Stimulated activated naive B cell treated with anti-CD40 and anti-IgM and Interleukin-4, amounts not matched to agents 10 μg/mL and 1 μg/mL and 100 μg/mL, for 72 hours (primary cell): ENCODE data around the gene SELENOK.
A peak's percentile ranks its signal among the peaks of the same experiment; 100 is the strongest.

Experiments used
- ATAC-seq, 2 donors: fragments of 150-1000 bp; cut with Tn5 transposase; replicated peaks; 2 replicates each; pipeline ENCODE4 v1.10.0; 2021; ENCODE audit warnings: moderate library complexity in 1 of 2
- DNase-seq: peaks from one replicate; pipeline ENCODE4 v3.0.0; 2021
- H3K27ac Mint-ChIP-seq: one replicate; pipeline ENCODE4 v1.8.0; 2022; ENCODE audit warnings: mild to moderate bottlenecking, mixed read lengths
- H3K27me3 Mint-ChIP-seq, 2 donors: one replicate each; pipeline ENCODE4 v1.8.0; 2022; ENCODE audit warnings: mixed read lengths in 2 of 2
- H3K36me3 Mint-ChIP-seq, 2 donors: one replicate each; pipeline ENCODE4 v1.8.0; 2022; ENCODE audit warnings: mixed read lengths in 2 of 2, mild to moderate bottlenecking in 1 of 2
- H3K4me1 Mint-ChIP-seq, 2 donors: one replicate each; pipeline ENCODE4 v1.8.0; 2022; ENCODE audit warnings: mixed read lengths in 2 of 2, mild to moderate bottlenecking in 1 of 2
- H3K4me3 Mint-ChIP-seq, 2 donors: one replicate each; pipeline ENCODE4 v1.8.0; 2022; ENCODE audit warnings: mild to moderate bottlenecking in 2 of 2, mixed read lengths in 2 of 2, moderate library complexity in 1 of 2
- H3K9me3 Mint-ChIP-seq, 2 donors: one replicate each; pipeline ENCODE4 v1.8.0; 2022; ENCODE audit warnings: mixed read lengths in 2 of 2, mild to moderate bottlenecking in 1 of 2

The SELENOK gene

GRCh38 chr3:53900666-53901331 lies 9.1 kb upstream of the SELENOK start:
- Mint-ChIP-seq H3K4me3 (no peak overlapping the region), H3K36me3 (no peaks in the 10 kb centered on the region), H3K9me3 (peaks cover 0 to under 1% of the 10 kb centered on the region in 2 donors), H3K27ac (no peak overlapping the region), H3K27me3 (peaks cover 37 to 54% of the 10 kb centered on the region in 2 donors), H3K4me1 (no peaks in the 10 kb centered on the region)
- no peak for ATAC-seq
- no peak for DNase-seq

GRCh38 chr3:53899750-53900149 lies 8.1 kb upstream of the SELENOK start:
- Mint-ChIP-seq H3K27ac (no peak overlapping the region), H3K27me3 (peaks cover 30 to 43% of the 10 kb centered on the region in 2 donors)

GRCh38 chr3:53892286-53892637 lies 603 bp upstream of the SELENOK start:
- DNase-seq, result no peak
- Mint-ChIP-seq H3K4me1 (peaks cover 26 to 41% of the 10 kb centered on the region in 2 donors), H3K4me3 (peak overlapping the region; percentile 93 to 97), H3K9me3 (peaks cover 5 to 6% of the 10 kb centered on the region in 2 donors), H3K36me3 (peaks cover 21 to 37% of the 10 kb centered on the region in 2 donors), H3K27ac (peak overlapping the region; percentile 99), H3K27me3 (peaks cover 3 to 8% of the 10 kb centered on the region in 2 donors)
- ATAC-seq, result no peak

More at GRCh38 chr3:53899750-53900149, 8.1 kb upstream of the SELENOK start:
- no peaks in the 10 kb centered on the region for H3K36me3 Mint-ChIP-seq
- DNase-seq, result no peak
- no peak for ATAC-seq
- no peak overlapping the region for H3K4me3 Mint-ChIP-seq
- no peaks in the 10 kb centered on the region for H3K9me3 Mint-ChIP-seq
- H3K4me1 Mint-ChIP-seq, result no peaks in the 10 kb centered on the region

GRCh38 chr3:53890726-53891475 lies 758 bp downstream of the SELENOK start:
- peaks cover 5 to 6% of the 10 kb centered on the region in 2 donors for H3K9me3 Mint-ChIP-seq
- H3K27me3 Mint-ChIP-seq, result peaks cover 0 to 6% of the 10 kb centered on the region in 2 donors
- ATAC-seq (peak; percentile 12 to 28), DNase-seq (peak; percentile 5)
- H3K27ac Mint-ChIP-seq, result peak overlapping the region; percentile 99
- H3K4me1 Mint-ChIP-seq, result peaks cover 26 to 45% of the 10 kb centered on the region in 2 donors
- H3K36me3 Mint-ChIP-seq, result peaks cover 25 to 45% of the 10 kb centered on the region in 2 donors
- peak overlapping the region; percentile 93 to 97 for H3K4me3 Mint-ChIP-seq

- DNase-seq (no peak), ATAC-seq (no peak)
- H3K27ac Mint-ChIP-seq, result no peak overlapping the region
- H3K4me1 Mint-ChIP-seq, result peaks cover 24 to 42% of the 10 kb centered on the region in 2 donors
- peaks cover 2 to 4% of the 10 kb centered on the region in 2 donors for H3K9me3 Mint-ChIP-seq
- no peaks in the 10 kb centered on the region for H3K27me3 Mint-ChIP-seq
- no peak overlapping the region for H3K4me3 Mint-ChIP-seq
- peaks cover 25 to 42% of the 10 kb centered on the region in 2 donors for H3K36me3 Mint-ChIP-seq
Observed at GRCh38 chr3:53888232-53888631, 3.4 kb downstream of the SELENOK start.

- no peak overlapping the region for H3K27ac Mint-ChIP-seq
- H3K4me1 Mint-ChIP-seq, result peaks cover 24 to 39% of the 10 kb centered on the region in 2 donors
- ATAC-seq (no peak), DNase-seq (no peak)
- peaks cover 0 to 1% of the 10 kb centered on the region in 2 donors for H3K9me3 Mint-ChIP-seq
- H3K27me3 Mint-ChIP-seq, result no peaks in the 10 kb centered on the region
- H3K36me3 Mint-ChIP-seq, result peaks cover 28 to 47% of the 10 kb centered on the region in 2 donors
- no peak overlapping the region for H3K4me3 Mint-ChIP-seq
Observed at GRCh38 chr3:53887446-53887845, 4.2 kb downstream of the SELENOK start.

- Mint-ChIP-seq H3K27me3 (no peaks in the 10 kb centered on the region), H3K9me3 (no peaks in the 10 kb centered on the region), H3K36me3 (peaks cover 29 to 48% of the 10 kb centered on the region in 2 donors), H3K4me3 (no peak overlapping the region), H3K27ac (peak overlapping the region; percentile 14), H3K4me1 (peaks cover 25 to 37% of the 10 kb centered on the region in 2 donors)
- DNase-seq (no peak), ATAC-seq (no peak)
Observed at GRCh38 chr3:53885239-53885638, 6.4 kb downstream of the SELENOK start.

GRCh38 chr3:53884623-53885022 lies 7.0 kb downstream of the SELENOK start:
- H3K27me3 Mint-ChIP-seq, result no peaks in the 10 kb centered on the region
- H3K4me3 Mint-ChIP-seq, result no peak overlapping the region
- peaks cover 28 to 46% of the 10 kb centered on the region in 2 donors for H3K36me3 Mint-ChIP-seq
- DNase-seq (no peak), ATAC-seq (no peak)
- H3K27ac Mint-ChIP-seq, result no peak overlapping the region
- no peaks in the 10 kb centered on the region for H3K9me3 Mint-ChIP-seq
- peaks cover 23 to 37% of the 10 kb centered on the region in 2 donors for H3K4me1 Mint-ChIP-seq

GRCh38 chr3:53883008-53883407 lies 8.7 kb downstream of the SELENOK start:
- Mint-ChIP-seq H3K9me3 (no peaks in the 10 kb centered on the region), H3K27ac (no peak overlapping the region), H3K4me1 (peaks cover 17 to 30% of the 10 kb centered on the region in 2 donors), H3K36me3 (peaks cover 30 to 44% of the 10 kb centered on the region in 2 donors), H3K27me3 (no peaks in the 10 kb centered on the region), H3K4me3 (peak overlapping the region; percentile 89 to 99)
- DNase-seq, result no peak
- no peak for ATAC-seq

- no peaks in the 10 kb centered on the region for H3K9me3 Mint-ChIP-seq
- H3K4me1 Mint-ChIP-seq, result peaks cover 15 to 23% of the 10 kb centered on the region in 2 donors
- peak; percentile 94 to 95 for ATAC-seq
- H3K4me3 Mint-ChIP-seq, result peak within 1 kb of the TSS; percentile 89 to 99
- peaks cover 30 to 45% of the 10 kb centered on the region in 2 donors for H3K36me3 Mint-ChIP-seq
- no peaks in the 10 kb centered on the region for H3K27me3 Mint-ChIP-seq
- peak within 1 kb of the TSS; percentile 100 for H3K27ac Mint-ChIP-seq
- DNase-seq, result peak; percentile 85
Observed at GRCh38 chr3:53881691-53882593, 9.7 kb downstream of the SELENOK start, which contains the start of gene ACTR8. Gene ACTR8, minus strand, starts transcription at chr3:53882152. Its CDS starts 51 bp downstream, at chr3:53882101.

- no peak for DNase-seq
- H3K27me3 Mint-ChIP-seq, result no peaks in the 10 kb centered on the region
- H3K4me1 Mint-ChIP-seq, result peaks cover 15 to 22% of the 10 kb centered on the region in 2 donors
- peak overlapping the region; percentile 89 to 99 for H3K4me3 Mint-ChIP-seq
- no peak for ATAC-seq
- no peaks in the 10 kb centered on the region for H3K9me3 Mint-ChIP-seq
- H3K27ac Mint-ChIP-seq, result peak overlapping the region; percentile 100
- H3K36me3 Mint-ChIP-seq, result peaks cover 34 to 48% of the 10 kb centered on the region in 2 donors
Observed at GRCh38 chr3:53880396-53881345, 11.0 kb downstream of the SELENOK start.

- Mint-ChIP-seq H3K36me3 (peaks cover 34 to 75% of the 10 kb centered on the region in 2 donors), H3K4me1 (peaks cover 13 to 22% of the 10 kb centered on the region in 2 donors), H3K27me3 (no peaks in the 10 kb centered on the region), H3K4me3 (no peak overlapping the region), H3K27ac (no peak overlapping the region), H3K9me3 (no peaks in the 10 kb centered on the region)
- ATAC-seq (peak; percentile 18 to 31), DNase-seq (no peak)
Observed at GRCh38 chr3:53865732-53866499, 25.7 kb downstream of the SELENOK start.
